OCI-LY1 (cell line): ENCODE measurements around the gene SPO11.

Source experiments
- EZH2 ChIP-seq: fragments of 200-600 bp; sonication (generic), shearing (Covaris generic); IDR thresholded peaks from 2 replicates; pipeline ENCODE4 v1.8.0; 2017; ENCODE audit warnings: borderline replicate concordance, mixed run types, mild to moderate bottlenecking, antibody characterized with exemption, low read length, moderate library complexity, mixed read lengths
- TF ChIP-seq, protein P1 (sequence below): fragments of 200-600 bp; sonication (generic), shearing (Covaris generic); IDR thresholded peaks from 2 replicates; pipeline ENCODE4 v1.5.1; 2017; ENCODE audit warnings: mild to moderate bottlenecking, antibody characterized with exemption, low read length, moderate library complexity, mixed read lengths

- TF ChIP-seq, protein P1, sequence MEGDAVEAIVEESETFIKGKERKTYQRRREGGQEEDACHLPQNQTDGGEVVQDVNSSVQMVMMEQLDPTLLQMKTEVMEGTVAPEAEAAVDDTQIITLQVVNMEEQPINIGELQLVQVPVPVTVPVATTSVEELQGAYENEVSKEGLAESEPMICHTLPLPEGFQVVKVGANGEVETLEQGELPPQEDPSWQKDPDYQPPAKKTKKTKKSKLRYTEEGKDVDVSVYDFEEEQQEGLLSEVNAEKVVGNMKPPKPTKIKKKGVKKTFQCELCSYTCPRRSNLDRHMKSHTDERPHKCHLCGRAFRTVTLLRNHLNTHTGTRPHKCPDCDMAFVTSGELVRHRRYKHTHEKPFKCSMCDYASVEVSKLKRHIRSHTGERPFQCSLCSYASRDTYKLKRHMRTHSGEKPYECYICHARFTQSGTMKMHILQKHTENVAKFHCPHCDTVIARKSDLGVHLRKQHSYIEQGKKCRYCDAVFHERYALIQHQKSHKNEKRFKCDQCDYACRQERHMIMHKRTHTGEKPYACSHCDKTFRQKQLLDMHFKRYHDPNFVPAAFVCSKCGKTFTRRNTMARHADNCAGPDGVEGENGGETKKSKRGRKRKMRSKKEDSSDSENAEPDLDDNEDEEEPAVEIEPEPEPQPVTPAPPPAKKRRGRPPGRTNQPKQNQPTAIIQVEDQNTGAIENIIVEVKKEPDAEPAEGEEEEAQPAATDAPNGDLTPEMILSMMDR = no peak
- no peak for TF ChIP-seq EZH2
Observed at GRCh38 chr20:57387945-57388371, 58.4 kb downstream of the SPO11 start.
